HUES64 (cell line): ENCODE data around the gene ADGRG1.

ENCODE experiments used
- H3K27ac ChIP-seq: 2 replicates; pipeline ENCODE4 v1.7.0; 2013; ENCODE audit warnings: low read depth, low read length, inconsistent platforms
- H3K27me3 ChIP-seq: 2 replicates; pipeline ENCODE4 v1.6.1; 2013; ENCODE audit warnings: mild to moderate bottlenecking, low read length; ENCODE audit not compliant: insufficient read depth
- H3K36me3 ChIP-seq: 2 replicates; pipeline ENCODE4 v1.6.1; 2013; ENCODE audit warnings: mild to moderate bottlenecking, low read length; ENCODE audit not compliant: insufficient read depth
- H3K4me1 ChIP-seq: 2 replicates; pipeline ENCODE4 v1.6.1; 2013; ENCODE audit warnings: mild to moderate bottlenecking, low read length, moderate library complexity; ENCODE audit not compliant: insufficient read depth
- H3K4me3 ChIP-seq: 2 replicates; pipeline ENCODE4 v1.5.1; 2013; ENCODE audit warnings: mild to moderate bottlenecking, low read length, moderate library complexity
- H3K9ac ChIP-seq: 2 replicates; pipeline ENCODE4 v1.6.1; 2013; ENCODE audit warnings: mild to moderate bottlenecking, low read depth, low read length
- H3K9me3 ChIP-seq: 2 replicates; pipeline ENCODE4 v1.6.1; 2013; ENCODE audit warnings: low read depth, low read length; ENCODE audit not compliant: insufficient read depth
- WGBS: fragments of 150-250, 120-280 bp; methylation state at CpG from one replicate; pipeline ENCODE4 v1.1.7; 2013; ENCODE audit warnings: missing lambda C conversion rate; 5-methylcytosine and 5-hydroxymethylcytosine counted together

Gene ADGRG1

DNA sequence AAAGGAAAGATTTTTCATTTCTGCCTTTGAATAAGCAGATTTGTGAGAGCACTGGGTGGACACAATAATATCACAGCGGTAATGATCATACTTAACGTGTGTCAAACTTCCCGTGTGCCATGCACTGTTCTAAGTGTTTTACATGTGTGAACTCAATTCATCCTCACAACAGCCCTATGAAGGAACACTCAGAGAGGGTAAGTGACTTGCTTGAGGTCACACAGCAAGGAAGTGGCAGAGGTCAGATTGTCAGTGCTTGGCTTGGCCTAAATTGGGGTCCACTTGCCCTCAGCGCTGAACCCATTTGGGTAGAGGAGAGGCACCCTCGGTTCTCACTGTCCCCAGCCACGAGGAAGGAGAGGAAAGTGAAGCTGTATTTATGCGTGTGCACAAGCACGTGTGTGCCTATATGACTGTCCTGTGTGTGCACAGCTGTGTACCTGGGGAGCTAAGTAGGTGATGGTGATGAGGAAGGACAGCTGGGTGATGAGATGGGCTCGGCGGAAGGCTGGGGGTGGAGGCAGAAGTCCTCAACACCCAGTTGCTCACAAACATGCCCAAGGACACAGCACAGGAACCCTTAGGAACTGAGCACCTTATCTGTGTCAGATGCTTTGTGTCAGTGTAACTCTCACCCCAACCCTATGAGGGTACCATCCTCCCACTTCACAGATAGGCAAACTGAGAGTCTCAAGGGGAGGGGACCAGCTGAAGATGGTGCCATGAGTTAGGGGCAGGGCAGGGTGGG is 29.9 kb downstream of the ADGRG1 start:
- H3K36me3 ChIP-seq = no peaks in the 10 kb centered on the region
- H3K9ac ChIP-seq = no peak overlapping the region
- no peaks in the 10 kb centered on the region for H3K27me3 ChIP-seq
- no peaks in the 10 kb centered on the region for H3K9me3 ChIP-seq
- H3K27ac ChIP-seq = no peak overlapping the region
- H3K4me3 ChIP-seq = no peak overlapping the region
- 90% methylated on average over 10 of the region's 10 CpGs for WGBS
- no peaks in the 10 kb centered on the region for H3K4me1 ChIP-seq

GRCh38 chr16:57658878-57659674 is 30.6 kb downstream of the ADGRG1 start:
- H3K4me1 ChIP-seq = no peaks in the 10 kb centered on the region
- no peak overlapping the region for H3K4me3 ChIP-seq
- no peak overlapping the region for H3K9ac ChIP-seq
- H3K27ac ChIP-seq = no peak overlapping the region
- H3K9me3 ChIP-seq = no peaks in the 10 kb centered on the region
- 89% methylated on average over 19 of the region's 19 CpGs for WGBS
- H3K27me3 ChIP-seq = no peaks in the 10 kb centered on the region
- H3K36me3 ChIP-seq = no peaks in the 10 kb centered on the region

DNA sequence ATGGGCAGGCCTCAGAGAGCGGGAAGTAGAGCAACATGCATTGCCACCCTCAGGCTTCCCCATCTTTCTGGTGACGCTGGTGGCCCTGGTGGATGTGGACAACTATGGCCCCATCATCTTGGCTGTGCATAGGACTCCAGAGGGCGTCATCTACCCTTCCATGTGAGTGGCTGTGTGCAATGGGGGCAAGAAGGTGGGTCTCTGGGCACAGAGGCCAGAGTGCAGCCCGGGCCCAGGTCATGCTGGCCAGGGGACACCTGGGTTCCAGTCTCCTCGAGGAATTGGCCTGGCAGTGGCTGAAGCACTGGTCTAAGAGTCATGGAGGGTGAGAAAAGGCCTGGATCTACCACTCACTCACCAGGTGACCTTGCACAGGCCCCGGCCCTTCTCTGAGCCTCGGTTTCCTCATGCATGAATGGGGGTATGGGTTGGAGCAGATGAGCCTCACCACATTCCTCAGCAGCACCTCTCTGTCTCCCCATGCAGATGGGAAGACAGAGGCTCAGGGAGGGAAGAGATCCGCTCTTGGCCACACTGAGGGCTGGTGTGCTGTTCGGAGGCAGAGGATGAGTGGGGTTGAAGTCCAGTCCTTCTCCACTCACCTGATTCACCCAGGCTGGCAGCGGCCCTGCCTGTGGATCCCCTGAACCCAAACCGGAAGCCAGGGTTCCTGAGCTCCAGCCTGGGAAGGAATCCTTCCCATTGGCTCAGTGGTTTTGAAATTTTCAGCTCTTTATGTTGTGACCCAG is 32.5 kb downstream of the ADGRG1 start:
- no peak overlapping the region for H3K9ac ChIP-seq
- H3K27ac ChIP-seq = no peak overlapping the region
- H3K36me3 ChIP-seq = no peaks in the 10 kb centered on the region
- no peaks in the 10 kb centered on the region for H3K9me3 ChIP-seq
- 91% methylated on average over 11 of the region's 11 CpGs for WGBS
- no peaks in the 10 kb centered on the region for H3K27me3 ChIP-seq
- no peaks in the 10 kb centered on the region for H3K4me1 ChIP-seq
- no peak overlapping the region for H3K4me3 ChIP-seq

- Histone ChIP-seq H3K4me1 (no peaks in the 10 kb centered on the region), H3K27me3 (no peaks in the 10 kb centered on the region), H3K9ac (no peak overlapping the region), H3K27ac (no peak overlapping the region), H3K4me3 (no peak overlapping the region), H3K36me3 (no peaks in the 10 kb centered on the region), H3K9me3 (no peaks in the 10 kb centered on the region)
- 76% methylated on average over 7 of the region's 7 CpGs for WGBS
Observed at GRCh38 chr16:57661510-57661909, 33.1 kb downstream of the ADGRG1 start.

GRCh38 chr16:57661936-57662906 is 33.8 kb downstream of the ADGRG1 start:
- Histone ChIP-seq H3K27me3 (no peaks in the 10 kb centered on the region), H3K27ac (no peak overlapping the region), H3K4me1 (no peaks in the 10 kb centered on the region), H3K36me3 (no peaks in the 10 kb centered on the region), H3K9ac (no peak overlapping the region), H3K4me3 (no peak overlapping the region), H3K9me3 (no peaks in the 10 kb centered on the region)
- WGBS = 93% methylated on average over 20 of the region's 20 CpGs

DNA sequence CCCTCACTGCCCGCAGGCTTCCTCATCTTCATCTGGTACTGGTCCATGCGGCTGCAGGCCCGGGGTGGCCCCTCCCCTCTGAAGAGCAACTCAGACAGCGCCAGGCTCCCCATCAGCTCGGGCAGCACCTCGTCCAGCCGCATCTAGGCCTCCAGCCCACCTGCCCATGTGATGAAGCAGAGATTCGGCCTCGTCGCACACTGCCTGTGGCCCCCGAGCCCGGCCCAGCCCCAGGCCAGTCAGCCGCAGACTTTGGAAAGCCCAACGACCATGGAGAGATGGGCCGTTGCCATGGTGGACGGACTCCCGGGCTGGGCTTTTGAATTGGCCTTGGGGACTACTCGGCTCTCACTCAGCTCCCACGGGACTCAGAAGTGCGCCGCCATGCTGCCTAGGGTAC is 35.0 kb downstream of the ADGRG1 start:
- 90% methylated on average over 21 of the region's 21 CpGs for WGBS
- H3K27ac ChIP-seq = no peak overlapping the region
- H3K27me3 ChIP-seq = no peaks in the 10 kb centered on the region
- no peak overlapping the region for H3K4me3 ChIP-seq
- no peaks in the 10 kb centered on the region for H3K4me1 ChIP-seq
- no peak overlapping the region for H3K9ac ChIP-seq
- no peaks in the 10 kb centered on the region for H3K9me3 ChIP-seq
- no peaks in the 10 kb centered on the region for H3K36me3 ChIP-seq

DNA sequence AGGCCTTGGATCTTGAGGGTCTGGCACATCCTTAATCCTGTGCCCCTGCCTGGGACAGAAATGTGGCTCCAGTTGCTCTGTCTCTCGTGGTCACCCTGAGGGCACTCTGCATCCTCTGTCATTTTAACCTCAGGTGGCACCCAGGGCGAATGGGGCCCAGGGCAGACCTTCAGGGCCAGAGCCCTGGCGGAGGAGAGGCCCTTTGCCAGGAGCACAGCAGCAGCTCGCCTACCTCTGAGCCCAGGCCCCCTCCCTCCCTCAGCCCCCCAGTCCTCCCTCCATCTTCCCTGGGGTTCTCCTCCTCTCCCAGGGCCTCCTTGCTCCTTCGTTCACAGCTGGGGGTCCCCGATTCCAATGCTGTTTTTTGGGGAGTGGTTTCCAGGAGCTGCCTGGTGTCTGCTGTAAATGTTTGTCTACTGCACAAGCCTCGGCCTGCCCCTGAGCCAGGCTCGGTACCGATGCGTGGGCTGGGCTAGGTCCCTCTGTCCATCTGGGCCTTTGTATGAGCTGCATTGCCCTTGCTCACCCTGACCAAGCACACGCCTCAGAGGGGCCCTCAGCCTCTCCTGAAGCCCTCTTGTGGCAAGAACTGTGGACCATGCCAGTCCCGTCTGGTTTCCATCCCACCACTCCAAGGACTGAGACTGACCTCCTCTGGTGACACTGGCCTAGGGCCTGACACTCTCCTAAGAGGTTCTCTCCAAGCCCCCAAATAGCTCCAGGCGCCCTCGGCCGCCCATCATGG is 35.7 kb downstream of the ADGRG1 start:
- no peaks in the 10 kb centered on the region for H3K36me3 ChIP-seq
- no peak overlapping the region for H3K4me3 ChIP-seq
- no peak overlapping the region for H3K27ac ChIP-seq
- no peaks in the 10 kb centered on the region for H3K27me3 ChIP-seq
- 90% methylated on average over 15 of the region's 15 CpGs for WGBS
- no peaks in the 10 kb centered on the region for H3K4me1 ChIP-seq
- no peaks in the 10 kb centered on the region for H3K9me3 ChIP-seq
- no peak overlapping the region for H3K9ac ChIP-seq

- no peaks in the 10 kb centered on the region for H3K27me3 ChIP-seq
- no peak overlapping the region for H3K4me3 ChIP-seq
- H3K9me3 ChIP-seq = no peaks in the 10 kb centered on the region
- 90% methylated on average over 6 of the region's 6 CpGs for WGBS
- H3K4me1 ChIP-seq = no peaks in the 10 kb centered on the region
- no peak overlapping the region for H3K27ac ChIP-seq
- H3K36me3 ChIP-seq = no peaks in the 10 kb centered on the region
- H3K9ac ChIP-seq = no peak overlapping the region
Observed at GRCh38 chr16:57664662-57665025, 36.2 kb downstream of the ADGRG1 start.

GRCh38 chr16:57665541-57665940 is 37.1 kb downstream of the ADGRG1 start:
- no peak overlapping the region for H3K27ac ChIP-seq
- no peaks in the 10 kb centered on the region for H3K9me3 ChIP-seq
- no peak overlapping the region for H3K4me3 ChIP-seq
- no peak overlapping the region for H3K9ac ChIP-seq
- H3K27me3 ChIP-seq = no peaks in the 10 kb centered on the region
- H3K36me3 ChIP-seq = no peaks in the 10 kb centered on the region
- WGBS = 95% methylated on average over 3 of the region's 4 CpGs
- no peaks in the 10 kb centered on the region for H3K4me1 ChIP-seq

- Histone ChIP-seq H3K27me3 (no peaks in the 10 kb centered on the region), H3K27ac (no peak overlapping the region), H3K9ac (no peak overlapping the region), H3K9me3 (no peaks in the 10 kb centered on the region), H3K36me3 (no peaks in the 10 kb centered on the region), H3K4me3 (no peak overlapping the region), H3K4me1 (no peaks in the 10 kb centered on the region)
- WGBS = 88% methylated on average over 11 of the region's 11 CpGs
Observed at GRCh38 chr16:57666353-57667047, 38.1 kb downstream of the ADGRG1 start.
